Hepatocyte (in vitro differentiated cells): ENCODE results near the gene EMX1.

Source experiments
- EZH2 ChIP-seq: fragments of 200-600 bp; sonication (generic); IDR thresholded peaks from 2 replicates; pipeline ENCODE4 v1.6.1; 2016; ENCODE audit warnings: antibody characterized with exemption, mild to moderate bottlenecking, borderline replicate concordance
- TF ChIP-seq, protein P1 (sequence below): fragments of 200-600 bp; sonication (generic); IDR thresholded peaks from 2 replicates; pipeline ENCODE4 v1.5.1; 2016; ENCODE audit warnings: antibody characterized with exemption, mild to moderate bottlenecking; ENCODE audit not compliant: poor library complexity

DNA sequence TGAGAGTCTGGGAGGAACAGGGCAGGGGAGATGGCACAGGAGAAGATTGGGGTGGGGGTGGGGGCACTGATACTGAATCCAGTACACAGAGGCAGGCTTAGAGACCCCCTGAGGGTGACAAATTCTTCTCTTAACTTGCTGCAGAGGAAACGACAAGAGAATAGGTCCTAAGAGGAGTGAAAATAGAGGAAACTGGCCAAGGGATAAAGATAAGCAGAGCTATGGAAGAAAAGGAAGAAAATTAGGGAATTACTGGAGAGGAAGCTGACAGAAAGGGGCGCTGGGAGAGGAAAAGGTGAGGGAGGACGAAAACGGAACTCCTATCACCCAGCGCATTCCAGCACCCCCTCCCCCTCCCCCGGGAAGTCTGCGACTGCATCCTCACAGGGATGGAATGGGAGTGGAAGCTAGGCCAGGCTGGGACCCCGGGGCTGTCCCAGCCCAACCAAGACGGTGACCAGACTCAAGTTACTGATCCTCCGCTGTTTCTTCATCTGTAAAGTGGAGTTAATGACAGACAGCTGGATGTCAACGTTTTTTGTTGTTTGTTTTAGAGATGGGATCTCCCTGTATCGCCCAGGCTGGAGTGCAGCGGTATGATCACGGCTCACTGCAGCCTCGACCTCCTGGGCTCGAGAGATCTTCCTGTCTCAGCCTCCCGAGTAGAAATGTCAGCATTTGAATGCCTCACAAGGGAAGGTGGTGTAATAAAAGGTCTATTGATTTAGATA is 2.6 kb upstream of the EMX1 start:
- TF ChIP-seq, protein P1, sequence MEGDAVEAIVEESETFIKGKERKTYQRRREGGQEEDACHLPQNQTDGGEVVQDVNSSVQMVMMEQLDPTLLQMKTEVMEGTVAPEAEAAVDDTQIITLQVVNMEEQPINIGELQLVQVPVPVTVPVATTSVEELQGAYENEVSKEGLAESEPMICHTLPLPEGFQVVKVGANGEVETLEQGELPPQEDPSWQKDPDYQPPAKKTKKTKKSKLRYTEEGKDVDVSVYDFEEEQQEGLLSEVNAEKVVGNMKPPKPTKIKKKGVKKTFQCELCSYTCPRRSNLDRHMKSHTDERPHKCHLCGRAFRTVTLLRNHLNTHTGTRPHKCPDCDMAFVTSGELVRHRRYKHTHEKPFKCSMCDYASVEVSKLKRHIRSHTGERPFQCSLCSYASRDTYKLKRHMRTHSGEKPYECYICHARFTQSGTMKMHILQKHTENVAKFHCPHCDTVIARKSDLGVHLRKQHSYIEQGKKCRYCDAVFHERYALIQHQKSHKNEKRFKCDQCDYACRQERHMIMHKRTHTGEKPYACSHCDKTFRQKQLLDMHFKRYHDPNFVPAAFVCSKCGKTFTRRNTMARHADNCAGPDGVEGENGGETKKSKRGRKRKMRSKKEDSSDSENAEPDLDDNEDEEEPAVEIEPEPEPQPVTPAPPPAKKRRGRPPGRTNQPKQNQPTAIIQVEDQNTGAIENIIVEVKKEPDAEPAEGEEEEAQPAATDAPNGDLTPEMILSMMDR, result no peak
- TF ChIP-seq EZH2, result no peak
